NCI-H460 (cell line): Measurements from ENCODE around the gene IL18R1. TPM values are rescaled to one million over a fixed set of nuclear protein-coding genes. Genes with fewer than 3 reads are reported as not detected.

Experiments
- DNase-seq: peaks from one replicate; pipeline ENCODE4 v3.0.0-alpha.2; 2016; ENCODE audit warnings: low read depth; ENCODE audit errors: extremely low read depth
- total RNA-seq: library from RNA; depleted of rRNA; stranded (reverse); fragments of >200 nt; shearing (Covaris generic); gene quantifications from 2 replicates; pipeline ENCODE4 v1.2.3, GENCODE V29; 2014

IL18R1 gene
- total RNA-seq, 1 experiment from 2014 or later: 40.3 TPM

DNA sequence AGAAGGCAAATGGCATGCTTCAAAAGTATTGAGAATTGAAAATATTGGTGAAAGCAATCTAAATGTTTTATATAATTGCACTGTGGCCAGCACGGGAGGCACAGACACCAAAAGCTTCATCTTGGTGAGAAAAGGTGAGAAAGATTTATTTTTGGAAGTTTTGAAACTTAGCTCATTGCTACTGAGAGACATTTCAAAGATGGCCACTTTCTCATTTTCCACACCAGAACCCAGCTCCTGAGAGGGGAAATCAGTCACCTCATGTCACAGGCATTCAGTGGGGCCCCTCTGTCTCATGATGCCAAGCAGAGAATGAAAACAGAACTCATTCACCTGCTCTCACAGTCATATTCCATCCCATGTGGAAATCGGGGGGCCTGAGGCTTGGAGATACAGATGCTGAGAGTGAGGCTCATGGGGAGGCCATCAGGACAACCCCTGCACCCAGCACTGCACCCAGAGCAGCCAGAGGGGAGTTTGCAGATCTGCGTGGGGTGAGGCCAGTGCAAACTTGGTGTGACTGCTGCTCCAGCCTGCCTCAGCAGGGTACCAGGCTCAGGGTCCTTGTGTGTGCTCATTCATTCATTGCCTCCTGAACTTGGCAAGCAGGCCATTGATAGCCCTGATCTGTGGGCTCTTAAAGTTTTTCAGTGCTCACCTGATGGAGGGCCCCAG, 31.4 kb downstream of the IL18R1 start:
- no peak for DNase-seq

DNA sequence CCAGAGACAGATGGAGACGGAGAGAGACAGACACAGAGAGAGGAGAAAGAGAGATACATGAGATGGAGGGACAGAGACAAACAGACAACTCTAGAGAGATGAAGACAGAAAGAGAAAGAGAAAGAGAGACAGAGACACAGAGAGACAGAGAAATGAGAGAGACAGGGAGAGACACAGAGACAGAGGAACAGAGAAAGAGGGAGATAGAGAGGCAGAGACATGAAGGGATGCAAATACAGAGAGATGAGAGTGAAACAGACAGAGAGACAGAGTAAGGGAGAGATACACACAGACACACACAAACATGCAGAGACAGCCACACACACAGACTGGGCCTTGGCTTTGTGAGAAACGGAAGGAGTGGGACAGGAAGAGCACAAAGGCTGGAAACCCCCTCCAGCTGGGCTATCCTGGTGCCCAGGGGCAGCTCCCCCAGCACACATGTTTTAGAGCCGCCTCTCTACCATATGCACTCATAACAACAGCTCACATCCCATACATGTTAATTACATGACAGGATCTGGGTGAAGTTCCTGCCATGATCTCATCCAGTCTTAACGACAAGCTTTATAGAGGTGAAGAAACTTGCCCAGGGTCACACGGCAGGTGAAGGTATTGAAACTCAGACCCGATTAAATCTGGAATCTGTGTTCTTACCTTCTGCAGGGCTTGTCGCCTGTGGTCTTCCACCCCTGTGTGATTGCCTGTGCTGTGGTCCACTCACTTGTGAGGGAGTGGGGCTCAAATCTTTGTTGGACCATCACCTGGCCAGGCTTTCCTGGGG, 32.4 kb downstream of the IL18R1 start:
- no peak for DNase-seq

- DNase-seq: no peak
Observed at GRCh38 chr2:102391565-102391964, 36.0 kb downstream of the IL18R1 start.

DNA sequence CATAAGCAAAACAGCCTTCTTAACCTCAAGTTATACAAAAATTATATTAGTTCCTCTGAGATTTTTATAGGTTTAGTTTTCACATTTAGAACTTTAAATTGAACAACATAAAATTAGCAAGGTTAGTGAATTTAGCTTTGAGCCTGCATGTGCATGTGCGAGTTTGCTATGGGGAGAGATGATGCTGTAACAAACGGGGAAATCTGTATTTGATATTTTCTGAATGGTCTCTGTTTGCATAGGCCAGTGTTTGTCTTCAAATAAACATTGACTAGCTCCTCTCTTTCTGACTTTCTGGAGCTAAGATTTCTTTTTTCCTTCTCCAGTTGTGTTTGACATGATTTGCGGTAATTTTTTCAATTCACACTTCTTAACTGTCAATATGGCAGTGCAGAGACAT, 36.5 kb downstream of the IL18R1 start:
- no peak for DNase-seq

DNA sequence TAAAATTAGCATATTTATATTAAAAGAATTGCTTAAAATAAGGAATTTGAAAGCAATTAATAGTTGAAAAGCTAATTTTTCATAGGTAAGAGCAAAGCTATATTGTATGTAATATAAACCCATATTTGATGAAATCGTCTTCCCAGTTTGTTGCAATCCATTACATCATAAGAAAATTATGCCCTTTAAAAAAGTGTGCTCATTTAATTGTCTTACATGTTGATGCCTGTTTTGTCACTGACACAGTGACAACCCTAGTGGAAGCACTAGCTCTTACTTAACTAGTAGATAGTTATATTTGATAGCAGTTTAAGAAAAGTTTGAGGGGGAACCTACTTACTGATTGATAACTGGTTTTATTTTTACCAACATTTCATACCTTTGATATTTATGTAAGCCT, 37.3 kb downstream of the IL18R1 start:
- DNase-seq: peak; percentile 6

- no peak for DNase-seq
Observed at GRCh38 chr2:102396012-102396411, 40.4 kb downstream of the IL18R1 start.

- no peak for DNase-seq
Observed at GRCh38 chr2:102397209-102397608, 41.6 kb downstream of the IL18R1 start.

DNA sequence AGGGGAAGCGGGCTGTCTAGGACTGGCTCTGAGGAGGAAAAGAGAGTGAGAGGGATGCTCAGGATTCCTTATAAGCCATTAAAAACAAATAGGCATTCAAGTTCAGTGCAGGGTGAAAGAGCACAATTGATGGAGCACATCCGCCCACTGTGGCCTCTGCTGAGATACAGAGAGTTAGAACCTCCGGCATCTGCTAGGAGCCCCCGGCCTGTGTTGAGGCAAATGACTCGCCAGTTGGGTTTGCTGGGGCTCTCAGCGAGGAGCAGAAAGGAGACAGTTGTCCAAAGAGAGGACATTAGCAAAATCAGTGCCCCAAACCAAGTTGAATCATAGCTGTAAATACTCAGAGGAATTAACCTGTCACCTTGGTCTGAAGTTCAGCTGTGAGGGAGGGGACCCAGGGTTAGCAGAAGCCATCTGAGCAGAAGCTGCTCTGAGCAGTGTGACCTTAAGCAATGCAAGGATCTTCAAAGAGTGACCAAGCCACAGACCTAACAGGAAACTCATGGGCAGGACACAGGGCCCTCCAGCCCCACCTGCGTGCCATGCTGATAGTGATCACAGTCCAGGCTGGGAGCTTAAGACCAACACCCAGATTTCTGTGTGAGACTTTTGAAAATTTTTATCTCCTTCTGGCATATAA, 44.0 kb downstream of the IL18R1 start:
- DNase-seq: no peak

DNA sequence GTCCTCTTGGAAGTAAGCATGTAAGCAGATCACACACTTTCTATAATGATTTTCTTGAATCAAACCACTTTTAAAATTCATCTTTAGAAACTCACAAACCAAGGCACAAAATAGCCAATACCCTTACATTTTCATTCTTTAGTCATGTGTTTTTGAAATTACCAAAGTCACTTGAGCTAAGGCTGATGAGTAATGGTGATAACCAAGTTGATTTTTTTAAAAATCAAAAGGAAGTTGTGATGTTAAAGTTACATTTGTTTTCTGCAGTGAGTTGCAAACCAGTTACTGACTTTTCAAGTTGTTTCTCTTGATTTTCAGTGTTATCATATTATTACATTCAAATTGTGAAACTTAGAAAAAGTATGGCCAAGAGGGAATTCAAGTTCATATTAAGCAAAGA, 45.9 kb downstream of the IL18R1 start:
- DNase-seq: no peak

GRCh38 chr2:102401865-102402264, 46.3 kb downstream of the IL18R1 start:
- no peak for DNase-seq

- DNase-seq: no peak
Observed at GRCh38 chr2:102410952-102411351, 55.4 kb downstream of the IL18R1 start.

DNA sequence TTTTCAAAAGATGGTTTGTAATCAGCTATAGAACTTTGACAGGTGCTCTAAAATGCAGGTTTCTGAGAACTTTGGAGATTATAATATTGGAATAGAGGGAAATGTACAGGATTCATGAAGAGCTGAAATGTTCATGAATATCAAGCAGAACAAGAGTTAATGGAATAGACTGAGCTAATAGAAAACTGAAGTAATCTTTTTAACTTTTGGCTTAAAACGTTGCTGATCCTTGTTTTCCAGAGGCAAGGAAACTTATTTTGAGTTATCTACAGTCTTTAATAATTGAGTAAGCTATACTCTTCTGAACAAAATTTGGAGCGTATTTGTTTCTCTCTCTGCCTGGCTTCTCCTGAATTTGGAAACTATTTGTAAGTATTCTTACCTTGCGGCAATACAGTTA, 56.6 kb downstream of the IL18R1 start:
- DNase-seq: no peak

- DNase-seq: no peak
Observed at GRCh38 chr2:102417946-102418345, 62.4 kb downstream of the IL18R1 start.

- DNase-seq: no peak
Observed at GRCh38 chr2:102418421-102418961, 62.9 kb downstream of the IL18R1 start.

DNA sequence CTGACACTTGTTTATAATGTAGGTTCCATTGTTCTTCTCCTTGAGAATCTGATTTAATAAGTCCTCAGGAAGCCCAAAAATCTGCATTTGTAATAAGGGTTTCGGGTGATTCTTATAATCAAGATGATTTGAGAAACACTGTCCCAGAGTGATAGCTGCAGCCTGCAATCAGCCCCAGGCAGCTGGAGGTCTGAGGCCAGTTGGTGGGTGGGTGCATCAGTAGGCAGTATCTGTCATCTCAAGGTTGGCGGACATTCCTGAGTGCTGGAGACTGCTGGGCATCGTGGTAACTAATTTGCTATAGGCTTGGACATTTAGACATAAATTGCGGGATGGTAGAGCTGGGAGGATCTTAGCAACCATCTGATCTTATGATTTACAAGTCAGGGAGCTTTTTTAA, 64.7 kb downstream of the IL18R1 start:
- DNase-seq: no peak

DNA sequence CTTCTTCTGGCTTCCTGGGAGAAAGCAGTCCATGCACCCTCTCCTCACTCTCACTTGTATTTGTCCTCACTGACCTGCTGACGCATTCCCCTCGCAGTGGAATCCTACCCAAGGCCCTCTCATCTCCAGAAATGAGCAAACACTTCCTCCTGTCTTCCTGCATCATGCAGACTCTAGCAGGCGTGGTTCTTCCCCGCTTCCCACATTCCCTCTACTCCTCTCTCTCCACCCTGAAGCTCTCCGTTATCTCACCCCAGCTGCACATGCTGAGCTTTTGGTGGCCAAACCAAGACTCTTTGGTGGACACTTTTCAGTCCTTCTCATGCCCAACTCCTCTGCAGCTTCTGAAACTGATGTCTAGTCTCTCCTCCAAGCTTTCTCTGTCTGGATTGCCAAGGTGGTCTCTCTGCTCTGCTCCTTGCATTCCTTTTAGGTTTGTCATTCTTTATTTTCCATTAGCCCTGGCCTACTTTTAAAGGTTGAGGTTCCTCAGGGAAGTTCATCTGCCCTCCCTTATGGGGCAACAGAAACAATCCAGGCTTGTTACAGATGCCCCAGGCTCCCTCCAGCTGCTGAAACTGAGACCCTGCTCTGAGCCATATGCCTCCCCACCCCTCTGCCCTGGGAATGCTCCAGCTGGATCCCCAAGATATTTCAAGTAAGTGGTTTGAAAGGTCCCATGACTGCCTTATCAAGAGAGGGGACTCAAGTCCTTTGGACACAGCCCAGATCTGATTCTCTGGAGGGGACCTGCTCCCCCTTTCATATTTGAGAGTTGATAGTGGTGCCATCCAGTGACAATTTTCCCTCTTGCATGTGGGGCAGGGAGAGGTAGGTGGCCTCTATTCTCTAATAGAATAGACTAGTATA, 66.5 kb downstream of the IL18R1 start:
- DNase-seq: no peak

DNA sequence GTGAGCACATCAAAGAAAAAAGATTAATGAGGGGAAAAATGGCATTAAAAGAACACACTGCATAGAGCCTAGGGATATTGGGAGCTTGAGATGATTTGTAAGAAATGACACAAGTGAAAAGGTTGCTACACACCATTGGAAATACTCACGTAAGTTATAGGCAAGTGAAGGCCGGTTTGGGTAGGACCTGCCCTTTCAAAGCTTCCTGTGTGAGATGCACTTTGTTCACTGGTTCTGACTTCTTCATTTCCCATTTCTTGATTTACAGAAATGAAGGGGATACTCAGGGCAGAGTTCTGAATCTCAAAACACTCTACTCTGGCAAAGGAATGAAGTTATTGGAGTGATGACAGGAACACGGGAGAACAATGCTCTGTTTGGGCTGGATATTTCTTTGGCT, 67.3 kb downstream of the IL18R1 start, which contains the start of gene IL18RAP:
Gene IL18RAP (plus strand): TSS at position 251 of the 400 bp plus-strand sequence. CDS start 118 bp downstream, at position 369.
- DNase-seq: no peak

GRCh38 chr2:102423368-102423767, 67.8 kb downstream of the IL18R1 start:
- no peak for DNase-seq

- DNase-seq: no peak
Observed at GRCh38 chr2:102424754-102425153, 69.2 kb downstream of the IL18R1 start.

GRCh38 chr2:102425441-102426132, 70.0 kb downstream of the IL18R1 start:
- DNase-seq: no peak
